Subcutaneous adipose tissue (tissue), 4 donors: ENCODE measurements around the gene PROS1. TPM values are rescaled to one million over a fixed set of nuclear protein-coding genes. Genes with fewer than 3 reads are reported as not detected.

Experiments used
- total RNA-seq, 4 donors: library from RNA; depleted of rRNA; stranded (reverse); fragments of >200 nt; gene quantifications; one replicate each; pipeline ENCODE4 v1.1.0, GENCODE V29; 2016
- TF ChIP-seq, protein P1 (sequence below): fragments of 450-650 bp; IDR thresholded peaks from one replicate; pipeline ENCODE4 v1.5.1; 2016; ENCODE audit warnings: low read depth, mild to moderate bottlenecking, control low read depth, antibody characterized with exemption, moderate library complexity

PROS1 gene
- total RNA-seq, 4 donors from 2014 or later: 23.9 to 85.7 (median 47.4) TPM

DNA sequence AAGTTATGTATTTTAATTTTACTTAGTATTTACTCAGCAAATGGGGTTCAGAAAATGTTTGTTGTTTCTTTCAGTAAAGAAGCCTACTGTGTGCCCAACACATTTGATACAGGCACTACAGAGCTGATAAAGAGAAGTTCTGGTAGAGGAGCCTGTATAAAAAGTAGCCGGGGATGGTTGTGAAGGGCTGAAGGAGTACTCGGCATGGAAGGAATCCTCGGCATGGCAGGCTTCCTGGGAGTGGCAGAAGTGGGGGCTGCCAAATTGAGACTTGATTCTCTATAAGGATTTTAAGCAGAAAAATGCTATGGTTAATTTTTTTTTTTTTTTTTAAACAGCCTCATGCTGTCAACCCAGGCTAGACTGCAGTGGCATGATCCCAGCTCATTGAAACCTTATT is 15.5 kb upstream of the PROS1 start:
- TF ChIP-seq, protein P1, sequence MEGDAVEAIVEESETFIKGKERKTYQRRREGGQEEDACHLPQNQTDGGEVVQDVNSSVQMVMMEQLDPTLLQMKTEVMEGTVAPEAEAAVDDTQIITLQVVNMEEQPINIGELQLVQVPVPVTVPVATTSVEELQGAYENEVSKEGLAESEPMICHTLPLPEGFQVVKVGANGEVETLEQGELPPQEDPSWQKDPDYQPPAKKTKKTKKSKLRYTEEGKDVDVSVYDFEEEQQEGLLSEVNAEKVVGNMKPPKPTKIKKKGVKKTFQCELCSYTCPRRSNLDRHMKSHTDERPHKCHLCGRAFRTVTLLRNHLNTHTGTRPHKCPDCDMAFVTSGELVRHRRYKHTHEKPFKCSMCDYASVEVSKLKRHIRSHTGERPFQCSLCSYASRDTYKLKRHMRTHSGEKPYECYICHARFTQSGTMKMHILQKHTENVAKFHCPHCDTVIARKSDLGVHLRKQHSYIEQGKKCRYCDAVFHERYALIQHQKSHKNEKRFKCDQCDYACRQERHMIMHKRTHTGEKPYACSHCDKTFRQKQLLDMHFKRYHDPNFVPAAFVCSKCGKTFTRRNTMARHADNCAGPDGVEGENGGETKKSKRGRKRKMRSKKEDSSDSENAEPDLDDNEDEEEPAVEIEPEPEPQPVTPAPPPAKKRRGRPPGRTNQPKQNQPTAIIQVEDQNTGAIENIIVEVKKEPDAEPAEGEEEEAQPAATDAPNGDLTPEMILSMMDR: no peak

DNA sequence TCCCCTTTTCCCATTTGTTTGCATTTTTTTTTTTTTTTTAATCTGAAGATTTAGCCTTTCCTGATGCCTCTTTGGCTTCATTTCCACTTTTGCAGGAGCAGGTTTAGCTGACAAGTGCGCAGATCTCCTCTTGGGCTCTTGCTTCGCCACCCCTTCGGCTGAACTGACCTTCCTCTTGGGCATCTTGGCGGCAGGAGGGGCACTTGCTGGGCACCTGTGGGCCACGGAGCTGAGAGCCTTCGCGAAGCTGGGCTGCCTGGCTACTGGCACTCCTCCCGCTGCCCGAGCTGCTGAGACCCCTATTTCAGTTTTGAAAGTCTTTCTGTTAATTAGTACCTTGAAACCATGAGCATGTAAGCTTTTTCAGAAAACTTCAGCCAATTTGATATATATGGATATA is 15.1 kb upstream of the PROS1 start:
- TF ChIP-seq, protein P1: no peak

DNA sequence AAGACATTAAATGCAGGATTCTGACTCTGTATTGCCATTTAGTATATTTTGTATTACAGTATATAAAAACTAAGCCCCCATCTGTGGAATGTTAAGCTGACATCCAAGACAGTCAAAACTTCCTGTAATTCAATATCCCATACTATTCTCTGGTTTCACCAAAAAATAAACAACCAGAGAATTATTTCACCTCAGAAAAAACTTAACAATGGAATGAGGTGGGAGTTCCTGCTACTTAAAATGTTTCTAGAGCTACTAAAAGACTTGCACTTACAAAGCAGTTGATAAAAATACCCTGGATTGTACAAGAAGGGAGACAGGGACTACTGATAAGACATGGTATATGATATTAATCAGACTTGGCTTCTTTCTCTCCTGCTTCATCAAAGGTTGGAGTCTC is 14.6 kb upstream of the PROS1 start:
- TF ChIP-seq, protein P1: no peak

DNA sequence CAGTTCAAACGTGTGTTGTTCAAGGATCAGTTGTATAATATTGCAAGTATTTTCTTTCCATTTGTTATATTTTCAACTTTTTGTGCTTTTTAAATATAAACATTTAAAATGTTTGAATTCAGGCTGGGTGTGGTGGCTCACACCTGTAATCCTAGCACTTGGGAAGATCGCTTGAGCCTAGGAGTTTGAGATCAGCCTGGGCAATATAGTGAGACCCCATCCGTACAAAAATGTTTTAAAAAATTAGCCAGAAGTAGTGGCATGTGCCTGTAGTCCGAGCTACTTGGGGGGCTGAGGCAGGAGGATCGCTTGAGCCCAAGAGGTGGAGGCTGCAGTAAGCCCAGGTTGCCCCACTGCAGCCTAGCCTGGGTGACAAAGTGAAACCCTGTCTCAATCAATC is 10.9 kb upstream of the PROS1 start:
- TF ChIP-seq, protein P1: no peak

DNA sequence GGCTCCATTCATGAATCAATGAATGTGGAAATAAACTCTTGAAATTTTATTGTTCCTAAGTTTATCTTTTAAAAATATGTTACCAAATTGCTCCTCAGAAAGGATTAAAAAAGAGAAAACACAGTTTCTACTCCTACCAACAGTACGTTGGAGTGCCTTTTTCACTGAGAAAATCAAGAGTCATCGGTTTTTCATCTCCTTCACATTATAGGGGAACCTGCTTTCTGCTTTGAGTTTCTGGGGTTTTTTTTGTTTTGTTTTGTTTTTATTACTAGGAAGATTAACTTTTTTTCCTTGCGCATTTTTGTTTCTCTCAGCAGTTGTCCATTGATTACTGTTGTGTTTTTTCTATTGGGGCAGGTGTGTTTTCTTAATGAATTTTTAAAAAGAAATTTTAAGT is 9.7 kb upstream of the PROS1 start:
- TF ChIP-seq, protein P1: no peak

DNA sequence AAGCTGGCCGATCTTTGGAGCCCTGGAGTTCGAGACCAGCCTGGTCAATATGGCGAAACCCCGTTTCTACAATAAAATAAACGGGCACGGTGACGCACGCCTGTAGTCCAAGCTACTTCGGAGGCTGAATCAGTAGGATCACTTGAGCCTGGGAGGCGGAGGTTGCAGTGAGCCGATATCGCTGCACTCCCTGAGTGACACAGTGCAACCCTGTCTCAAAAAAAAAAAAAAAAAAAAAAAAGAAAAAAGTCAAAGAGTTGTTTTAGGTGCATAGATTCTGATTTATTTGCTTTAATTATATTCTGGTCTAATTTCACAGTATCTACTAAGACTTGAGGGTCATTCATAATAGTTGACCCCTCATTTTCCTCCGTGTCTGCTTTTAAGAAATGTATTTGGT is 8.0 kb upstream of the PROS1 start:
- TF ChIP-seq, protein P1: no peak

DNA sequence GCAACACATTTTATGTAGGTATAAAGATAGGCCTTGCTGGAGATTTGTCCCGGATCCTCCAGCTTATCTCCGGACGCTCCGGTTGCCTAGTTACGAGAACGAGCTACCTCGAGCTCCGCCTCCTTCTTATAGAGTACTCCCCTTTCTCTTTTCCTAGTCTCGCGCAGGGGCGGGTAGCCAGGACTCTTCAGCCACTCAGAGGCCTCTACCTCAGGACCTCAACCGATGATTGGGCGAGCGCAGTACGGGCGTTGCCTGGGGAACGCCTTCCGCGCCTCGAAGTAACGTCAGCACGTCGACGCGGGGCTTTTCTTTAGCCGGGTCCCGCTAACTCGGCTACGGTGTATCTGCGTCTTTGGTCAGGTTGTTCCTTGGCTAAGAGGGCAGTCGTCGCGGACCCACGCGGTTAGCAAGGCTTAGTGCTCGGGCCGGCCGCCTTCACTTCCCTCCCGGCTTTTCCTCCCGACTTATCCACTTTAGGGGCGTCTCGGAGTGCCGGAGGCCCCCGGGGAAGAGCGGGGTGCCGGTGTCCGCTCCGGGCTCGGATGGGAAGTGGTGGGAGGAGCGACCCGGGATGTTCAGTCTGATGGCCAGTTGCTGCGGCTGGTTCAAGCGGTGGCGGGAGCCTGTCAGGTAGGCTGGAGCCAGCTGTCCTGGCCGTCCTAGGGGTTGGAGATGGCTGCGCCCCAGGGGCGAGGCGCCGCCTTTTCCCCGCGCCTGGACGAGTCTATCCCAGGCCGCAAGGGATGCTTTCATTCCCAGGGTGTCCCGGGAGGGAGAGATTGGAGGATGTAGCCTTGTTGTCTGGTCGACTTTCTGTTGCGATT is 6.4 kb upstream of the PROS1 start, which contains the start of gene ARL13B:
Gene ARL13B, plus strand, starts transcription at position 306 of the 827 bp plus-strand sequence. Its CDS starts 269 bp downstream, at position 575.
- TF ChIP-seq, protein P1: no peak
